Smooth muscle cell of the brain vasculature (primary cell): ENCODE measurements around the gene DEK.
"Not testable (repeated sequence)": the region's sequence is repeated elsewhere in the genome, so short reads cannot be mapped to it uniquely, and the experiment has no call there.

Experiments
- DNase-seq: peaks from one replicate; pipeline ENCODE4 v3.0.0-alpha.2; 2012; ENCODE audit warnings: low read depth, low spot score

DEK gene

GRCh38 chr6:18204691-18205090 is 59.6 kb downstream of the DEK start:
- no peak for DNase-seq

GRCh38 chr6:18203786-18204185 is 60.5 kb downstream of the DEK start:
- no peak for DNase-seq

GRCh38 chr6:18192026-18192425 is 72.3 kb downstream of the DEK start:
- no peak for DNase-seq

GRCh38 chr6:18189196-18189595 is 75.1 kb downstream of the DEK start:
- no peak for DNase-seq

- no peak for DNase-seq
These were observed 76.6 kb downstream of the DEK start for GRCh38 chr6:18187701-18188100.

GRCh38 chr6:18186540-18187250 is 77.6 kb downstream of the DEK start:
- no peak for DNase-seq

- peak; percentile 78 for DNase-seq
These were observed 78.3 kb downstream of the DEK start for GRCh38 chr6:18186033-18186432.

- no peak for DNase-seq
These were observed 78.7 kb downstream of the DEK start for GRCh38 chr6:18185624-18186023.

GRCh38 chr6:18183766-18184165 is 80.6 kb downstream of the DEK start:
- no peak for DNase-seq

GRCh38 chr6:18182568-18182967 is 81.8 kb downstream of the DEK start:
- DNase-seq: no peak

GRCh38 chr6:18179770-18180356 is 84.5 kb downstream of the DEK start:
- no peak for DNase-seq

GRCh38 chr6:18178960-18179615 is 85.2 kb downstream of the DEK start:
- DNase-seq: no peak

GRCh38 chr6:18177286-18177965 is 86.9 kb downstream of the DEK start:
- no peak for DNase-seq

- DNase-seq: not testable (repeated sequence)
These were observed 88.1 kb downstream of the DEK start for GRCh38 chr6:18176198-18176597.
